A549 (cell line): ENCODE results near the gene SCUBE3. TPM values are rescaled to one million over a fixed set of nuclear protein-coding genes. Genes with fewer than 3 reads are reported as not detected.

ENCODE experiments used
- ATAC-seq, 2 experiments: fragments of 200-7000 bp in 1 of 2; fragments of >200 bp in 1 of 2; cut with Nextera tagmentation in 1 of 2; cut with Tn5 transposase in 1 of 2; 3 replicates each; pipeline versions ENCODE4 v1.8.0 to v1.9.1; 2018 to 2020; ENCODE audit warnings: mild to moderate bottlenecking in 1 of 2, moderate library complexity in 1 of 2
- CTCF ChIA-PET: fragments of 300-600 bp; sonication (Branson Sonifier 250); formaldehyde crosslinking; extraction: SDS; loops from one replicate; lab custom pipeline; 2021; ENCODE audit warnings: antibody characterized with exemption, inconsistent platforms; lab: Yijun Ruan, JAX
- POLR2A ChIA-PET: fragments of 350-600 bp; formaldehyde crosslinking; extraction: SDS; loops from one replicate; lab custom pipeline; 2021; ENCODE audit warnings: antibody characterized with exemption, inconsistent platforms; lab: Yijun Ruan, JAX
- DNase-seq, 2 experiments: peaks; one replicate each; pipeline versions ENCODE4 v3.0.0 to v3.0.0-alpha.2; 2011 to 2016; ENCODE audit warnings: low read depth in 1 of 2, low spot score in 1 of 2
- FAIRE-seq: peaks from 2 replicates; lab custom pipeline; 2011; peaks lifted over from hg19 to GRCh38; lab: Jason Lieb, UNC
- H3K27ac ChIP-seq, 2 experiments: fragments of >200 bp; sonication (Bioruptor Twin); formaldehyde crosslinking; 3 replicates each; pipeline ENCODE4 v1.5.1; 2016 to 2017
- H3K4me1 ChIP-seq: fragments of >200 bp; sonication (Bioruptor Twin); formaldehyde crosslinking; 3 replicates; pipeline ENCODE4 v1.6.1; 2016
- H3K4me2 ChIP-seq: fragments of >200 bp; sonication (Bioruptor Twin); formaldehyde crosslinking; 3 replicates; pipeline ENCODE4 v1.6.1; 2016
- H3K4me3 ChIP-seq: fragments of >200 bp; sonication (Bioruptor Twin); formaldehyde crosslinking; 3 replicates; pipeline ENCODE4 v1.5.1; 2016
- H3K9me3 ChIP-seq: fragments of >200 bp; sonication (Bioruptor Twin); formaldehyde crosslinking; 3 replicates; pipeline ENCODE4 v1.6.1; 2016
- ATOH8 ChIP-seq: fragments of 250-450 bp; sonication (Bioruptor Pico); IDR thresholded peaks from 2 replicates; pipeline ENCODE4 v1.5.0; 2020; ENCODE audit warnings: low read depth, mild to moderate bottlenecking, moderate library complexity
- CBX2 ChIP-seq: fragments of 200-600 bp; sonication (generic); IDR thresholded peaks from 2 replicates; pipeline ENCODE4 v1.6.1; 2016; ENCODE audit warnings: low read depth, mild to moderate bottlenecking, borderline replicate concordance
- CEBPB ChIP-seq, 2 experiments: fragments of >200 bp in 1 of 2; sonication (Bioruptor Twin) in 1 of 2; formaldehyde crosslinking in 1 of 2; IDR thresholded peaks; 2 replicates each; pipeline ENCODE4 v1.6.1; 2012 to 2016
- CHD2 ChIP-seq: fragments of 150-350 bp; IDR thresholded peaks from 2 replicates; pipeline ENCODE4 v1.6.1; 2014; ENCODE audit warnings: low read length; ENCODE audit not compliant: partially characterized antibody
- CHD4 ChIP-seq: fragments of 200-600 bp; sonication (generic); IDR thresholded peaks from 2 replicates; pipeline ENCODE4 v1.6.1; 2016; ENCODE audit warnings: antibody characterized with exemption, mild to moderate bottlenecking, borderline replicate concordance
- EHF ChIP-seq: fragments of 250-450 bp; sonication (Bioruptor Pico); IDR thresholded peaks from 2 replicates; pipeline ENCODE4 v1.5.0; 2020; ENCODE audit warnings: mild to moderate bottlenecking
- EP300 ChIP-seq, 2 experiments: fragments of >200 bp; sonication (Bioruptor Twin); formaldehyde crosslinking; IDR thresholded peaks; 2 replicates in 1 of 2; 3 replicates in 1 of 2; pipeline ENCODE4 v1.6.1; 2016 to 2017
- GATA3 ChIP-seq: IDR thresholded peaks from 2 replicates; pipeline ENCODE4 v1.6.1; 2012; ENCODE audit warnings: borderline replicate concordance
- HEYL ChIP-seq: fragments of 250-450 bp; sonication (Bioruptor Pico); IDR thresholded peaks from 2 replicates; pipeline ENCODE4 v1.8.0; 2021; ENCODE audit warnings: mild to moderate bottlenecking, moderate library complexity
- KDM5A ChIP-seq: fragments of 200-600 bp; sonication (generic); IDR thresholded peaks from 2 replicates; pipeline ENCODE4 v1.6.1; 2016; ENCODE audit warnings: antibody characterized with exemption, mild to moderate bottlenecking
- NFE2L2 ChIP-seq: fragments of 150-350 bp; conservative IDR thresholded peaks from 2 replicates; pipeline ENCODE4 v1.6.1; 2014; ENCODE audit warnings: low read length
- POLR2AphosphoS2 ChIP-seq: conservative IDR thresholded peaks from 2 replicates; pipeline ENCODE4 v1.6.1; 2012; ENCODE audit warnings: low read length, improper control_type of control experiment, inconsistent platforms
- RAD21 ChIP-seq, 2 experiments: fragments of >200 bp in 1 of 2; sonication (Bioruptor Twin) in 1 of 2; formaldehyde crosslinking in 1 of 2; IDR thresholded peaks in 1 of 2; conservative IDR thresholded peaks in 1 of 2; 2 replicates in 1 of 2; 3 replicates in 1 of 2; pipeline ENCODE4 v1.6.1; 2012 to 2018; ENCODE audit warnings: inconsistent platforms in 1 of 2
- RARB ChIP-seq: fragments of 250-450 bp; sonication (Bioruptor Pico); IDR thresholded peaks from 2 replicates; pipeline ENCODE4 v1.8.0; 2021; ENCODE audit warnings: mild to moderate bottlenecking, moderate library complexity
- RNF2 ChIP-seq: fragments of 200-600 bp; sonication (generic); IDR thresholded peaks from 2 replicates; pipeline ENCODE4 v1.6.1; 2016; ENCODE audit warnings: low read depth, mild to moderate bottlenecking, antibody characterized with exemption, moderate library complexity, borderline replicate concordance
- TFCP2L1 ChIP-seq: fragments of 250-450 bp; sonication (Bioruptor Pico); IDR thresholded peaks from 2 replicates; pipeline ENCODE4 v1.5.0; 2021; ENCODE audit warnings: mild to moderate bottlenecking
- TP53 ChIP-seq: fragments of 250-450 bp; sonication (Bioruptor Pico); IDR thresholded peaks from 2 replicates; pipeline ENCODE4 v1.5.0; 2021; ENCODE audit warnings: mild to moderate bottlenecking, moderate library complexity
- ZC3H11A ChIP-seq: fragments of 450-650 bp; IDR thresholded peaks from 2 replicates; pipeline ENCODE4 v1.6.1; 2014; ENCODE audit warnings: antibody characterized with exemption, mild to moderate bottlenecking
- ZFP36 ChIP-seq: fragments of 450-650 bp; IDR thresholded peaks from 2 replicates; pipeline ENCODE4 v1.6.1; 2014; ENCODE audit warnings: borderline replicate concordance; ENCODE audit not compliant: partially characterized antibody
- WGBS: methylation state at CpG from one replicate; pipeline ENCODE4 v1.1.6; 2017; ENCODE audit errors: missing lambda C conversion rate; 5-methylcytosine and 5-hydroxymethylcytosine counted together
- polyA plus RNA-seq, 4 experiments: library from polyadenylated mRNA; depleted of rRNA in 3 of 4; stranded (reverse); fragments of >200 nt; fragmentation: RNase III in 1 of 4; extraction: RNeasy Plus Mini Kit Qiagen cat#74134 plus additional on column Dnase treatment in 1 of 4; gene quantifications; 2 replicates in 3 of 4; 3 replicates in 1 of 4; pipeline ENCODE4 v1.2.3, GENCODE V29; 2011 to 2017
- TF ChIP-seq, protein P1 (sequence below): IDR thresholded peaks from 2 replicates; pipeline ENCODE4 v1.6.1; 2012
- TF ChIP-seq, protein P2 (sequence below): IDR thresholded peaks from 2 replicates; pipeline ENCODE4 v1.6.1; 2012
- TF ChIP-seq, protein P3 (sequence below): fragments of >200 bp; sonication (Bioruptor Twin); formaldehyde crosslinking; IDR thresholded peaks from 3 replicates; pipeline ENCODE4 v1.5.1; 2016
- TF ChIP-seq, protein P4 (sequence below): IDR thresholded peaks from 2 replicates; pipeline ENCODE4 v1.6.1; 2012; ENCODE audit warnings: low read depth, borderline replicate concordance

The SCUBE3 gene
- polyA plus RNA-seq, 2 of the 4 experiments (the other 2 are of a cell fraction): 0.06 to 0.13 TPM

GRCh38 chr6:35195120-35195780, 18.5 kb upstream of the SCUBE3 start:
- DNase-seq: no peak
- Histone ChIP-seq H3K27ac (no peak overlapping the region), H3K4me2 (no peak overlapping the region)
- 73% methylated on average over 3 of the region's 3 CpGs for WGBS
- CTCF ChIA-PET: interaction anchor here (0.9 to 5.8 kb wide), 3 partner anchors 9 to 48 kb away, joined by 3 to 27 read pairs (median 14); no protein-coding TSS in a partner anchor
- no peak for TF ChIP-seq NFE2L2
- TF ChIP-seq POLR2AphosphoS2: no peak
- no peak for TF ChIP-seq KDM5A
- TF ChIP-seq EHF (CRISPR knock-in tag): no peak
- TF ChIP-seq RNF2: no peak
- no peak for TF ChIP-seq GATA3
- TF ChIP-seq, protein P1, sequence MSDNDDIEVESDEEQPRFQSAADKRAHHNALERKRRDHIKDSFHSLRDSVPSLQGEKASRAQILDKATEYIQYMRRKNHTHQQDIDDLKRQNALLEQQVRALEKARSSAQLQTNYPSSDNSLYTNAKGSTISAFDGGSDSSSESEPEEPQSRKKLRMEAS: no peak
- TF ChIP-seq, protein P2, sequence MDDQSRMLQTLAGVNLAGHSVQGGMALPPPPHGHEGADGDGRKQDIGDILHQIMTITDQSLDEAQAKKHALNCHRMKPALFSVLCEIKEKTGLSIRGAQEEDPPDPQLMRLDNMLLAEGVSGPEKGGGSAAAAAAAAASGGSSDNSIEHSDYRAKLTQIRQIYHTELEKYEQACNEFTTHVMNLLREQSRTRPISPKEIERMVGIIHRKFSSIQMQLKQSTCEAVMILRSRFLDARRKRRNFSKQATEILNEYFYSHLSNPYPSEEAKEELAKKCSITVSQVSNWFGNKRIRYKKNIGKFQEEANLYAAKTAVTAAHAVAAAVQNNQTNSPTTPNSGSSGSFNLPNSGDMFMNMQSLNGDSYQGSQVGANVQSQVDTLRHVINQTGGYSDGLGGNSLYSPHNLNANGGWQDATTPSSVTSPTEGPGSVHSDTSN: no peak
- no peak for TF ChIP-seq RAD21 (conservative IDR thresholded peaks at IDR 0.05 in 1 of 2, IDR thresholded peaks at IDR 0.05 in 1 of 2)
- TF ChIP-seq EP300 (IDR thresholded peaks at IDR 0.05): no peak
- TF ChIP-seq, all 56 proteins: peak for 0
- POLR2A ChIA-PET: no interaction called here
- FAIRE-seq (no peak), ATAC-seq (no peak)
- H3K4me3 ChIP-seq: no peak overlapping the region
- no peaks in the 10 kb centered on the region for H3K4me1 ChIP-seq
- peaks cover 10% of the 10 kb centered on the region; the same call in 1 of the 3 replicates for H3K9me3 ChIP-seq

- FAIRE-seq: no peak
- Histone ChIP-seq H3K4me1 (no peaks in the 10 kb centered on the region), H3K9me3 (peaks cover 10% of the 10 kb centered on the region; the same call in 1 of the 3 replicates), H3K4me2 (no peak overlapping the region), H3K27ac (no peak overlapping the region), H3K4me3 (no peak overlapping the region)
- 63% methylated on average over 5 of the region's 5 CpGs for WGBS
- TF ChIP-seq CBX2: no peak
- TF ChIP-seq HEYL (CRISPR knock-in tag): no peak
- no peak for TF ChIP-seq EHF (CRISPR knock-in tag)
- TF ChIP-seq, protein P3, sequence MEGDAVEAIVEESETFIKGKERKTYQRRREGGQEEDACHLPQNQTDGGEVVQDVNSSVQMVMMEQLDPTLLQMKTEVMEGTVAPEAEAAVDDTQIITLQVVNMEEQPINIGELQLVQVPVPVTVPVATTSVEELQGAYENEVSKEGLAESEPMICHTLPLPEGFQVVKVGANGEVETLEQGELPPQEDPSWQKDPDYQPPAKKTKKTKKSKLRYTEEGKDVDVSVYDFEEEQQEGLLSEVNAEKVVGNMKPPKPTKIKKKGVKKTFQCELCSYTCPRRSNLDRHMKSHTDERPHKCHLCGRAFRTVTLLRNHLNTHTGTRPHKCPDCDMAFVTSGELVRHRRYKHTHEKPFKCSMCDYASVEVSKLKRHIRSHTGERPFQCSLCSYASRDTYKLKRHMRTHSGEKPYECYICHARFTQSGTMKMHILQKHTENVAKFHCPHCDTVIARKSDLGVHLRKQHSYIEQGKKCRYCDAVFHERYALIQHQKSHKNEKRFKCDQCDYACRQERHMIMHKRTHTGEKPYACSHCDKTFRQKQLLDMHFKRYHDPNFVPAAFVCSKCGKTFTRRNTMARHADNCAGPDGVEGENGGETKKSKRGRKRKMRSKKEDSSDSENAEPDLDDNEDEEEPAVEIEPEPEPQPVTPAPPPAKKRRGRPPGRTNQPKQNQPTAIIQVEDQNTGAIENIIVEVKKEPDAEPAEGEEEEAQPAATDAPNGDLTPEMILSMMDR: no peak
- no peak for TF ChIP-seq RARB (CRISPR knock-in tag)
- TF ChIP-seq, protein P4, sequence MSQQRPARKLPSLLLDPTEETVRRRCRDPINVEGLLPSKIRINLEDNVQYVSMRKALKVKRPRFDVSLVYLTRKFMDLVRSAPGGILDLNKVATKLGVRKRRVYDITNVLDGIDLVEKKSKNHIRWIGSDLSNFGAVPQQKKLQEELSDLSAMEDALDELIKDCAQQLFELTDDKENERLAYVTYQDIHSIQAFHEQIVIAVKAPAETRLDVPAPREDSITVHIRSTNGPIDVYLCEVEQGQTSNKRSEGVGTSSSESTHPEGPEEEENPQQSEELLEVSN: no peak
- no peak for TF ChIP-seq ZFP36
- no peak for TF ChIP-seq CHD2
- TF ChIP-seq TP53 (CRISPR knock-in tag): no peak
- TF ChIP-seq TFCP2L1: no peak
- no peak for TF ChIP-seq CEBPB (IDR thresholded peaks at IDR 0.05)
- TF ChIP-seq ZC3H11A: no peak
- TF ChIP-seq CHD4: no peak
- TF ChIP-seq ATOH8 (CRISPR knock-in tag): no peak
- no peak for TF ChIP-seq POLR2AphosphoS2
- DNase-seq: no peak
- POLR2A ChIA-PET: no interaction called here
- CTCF ChIA-PET: interaction anchor here (0.7 to 15.3 kb wide), 2 partner anchors 50 to 89 kb away, joined by 3 to 206 read pairs; no protein-coding TSS in a partner anchor
- ATAC-seq: no peak
Measured at GRCh38 chr6:35197196-35197595, 16.6 kb upstream of the SCUBE3 start.
